ENCODE measurements around the gene INHA.
A peak's percentile ranks its signal among the peaks of the same experiment; 100 is the strongest.

INHA gene

DNA sequence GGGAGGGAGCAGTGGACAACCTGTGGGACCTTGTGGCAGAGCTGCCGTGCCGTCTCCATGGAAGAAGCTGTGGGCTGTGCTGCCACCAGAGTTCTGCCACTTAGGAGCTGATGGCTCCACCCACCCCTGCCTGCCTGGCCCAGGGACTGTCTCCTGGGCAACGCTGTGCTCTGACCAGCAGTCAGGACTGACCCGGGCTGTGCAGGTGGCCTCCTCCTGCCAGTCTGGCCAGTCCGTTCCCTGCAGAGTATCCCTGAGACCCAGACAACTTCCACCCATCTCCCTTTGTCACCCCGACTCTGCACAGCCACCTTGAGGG, 45.1 kb upstream of the INHA start:
- TF ChIP-seq TAF1 (IDR thresholded peaks at IDR 0.05; ENCODE audit: low read depth) (no peak), FOXM1 (IDR thresholded peaks at IDR 0.05; ENCODE audit: borderline replicate concordance, low read depth) (no peak), RAD21 (IDR thresholded peaks at IDR 0.05; ENCODE audit: low read depth) (no peak), TCF12 (IDR thresholded peaks at IDR 0.05; ENCODE audit: low read depth) (no peak), TEAD4 (IDR thresholded peaks at IDR 0.05) (no peak), REST (IDR thresholded peaks at IDR 0.05; ENCODE audit: low read depth) (no peak), YY1 (IDR thresholded peaks at IDR 0.05; ENCODE audit: low read depth) (no peak), USF1 (IDR thresholded peaks at IDR 0.05) (no peak), EGR1 (IDR thresholded peaks at IDR 0.05) (no peak), MAX (IDR thresholded peaks at IDR 0.05) (no peak), ZBTB7A (IDR thresholded peaks at IDR 0.05; ENCODE audit: low read depth) (no peak), NFIC (IDR thresholded peaks at IDR 0.05) (no peak), EP300 (IDR thresholded peaks at IDR 0.05; ENCODE audit: borderline replicate concordance) (no peak), CEBPB (IDR thresholded peaks at IDR 0.05) (no peak), CREB1 (IDR thresholded peaks at IDR 0.05; ENCODE audit: low read depth) (no peak)

DNA sequence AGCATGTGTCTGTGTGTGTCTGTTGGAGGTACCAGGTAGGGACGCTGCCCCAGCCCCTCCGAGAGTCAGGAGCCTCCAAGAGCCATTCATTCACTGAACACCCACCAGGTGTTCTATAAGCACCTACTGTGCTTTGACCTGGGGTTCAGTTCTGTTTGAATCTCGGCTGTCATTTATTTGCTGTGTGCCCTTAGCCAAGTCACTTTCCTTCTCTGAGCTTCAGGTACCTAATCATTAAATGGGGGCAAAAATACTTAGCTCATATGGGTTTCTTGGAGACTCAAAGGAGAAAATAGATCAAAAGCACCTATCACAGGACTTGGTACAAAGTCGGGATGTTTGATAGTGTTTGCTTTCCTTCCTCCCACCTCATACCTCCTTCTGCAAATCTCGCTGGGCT, 44.6 kb upstream of the INHA start:
- no peak for TF ChIP-seq NFIC (IDR thresholded peaks at IDR 0.05)
- TF ChIP-seq FOXM1 (IDR thresholded peaks at IDR 0.05; ENCODE audit: borderline replicate concordance, low read depth), result no peak
- TF ChIP-seq TCF12 (IDR thresholded peaks at IDR 0.05; ENCODE audit: low read depth), result no peak

GRCh38 chr2:219530048-219530963, 41.8 kb upstream of the INHA start:
- TF ChIP-seq TAF1 (IDR thresholded peaks at IDR 0.05; ENCODE audit: low read depth) (no peak), RAD21 (IDR thresholded peaks at IDR 0.05; ENCODE audit: low read depth) (peak; percentile 100)

DNA sequence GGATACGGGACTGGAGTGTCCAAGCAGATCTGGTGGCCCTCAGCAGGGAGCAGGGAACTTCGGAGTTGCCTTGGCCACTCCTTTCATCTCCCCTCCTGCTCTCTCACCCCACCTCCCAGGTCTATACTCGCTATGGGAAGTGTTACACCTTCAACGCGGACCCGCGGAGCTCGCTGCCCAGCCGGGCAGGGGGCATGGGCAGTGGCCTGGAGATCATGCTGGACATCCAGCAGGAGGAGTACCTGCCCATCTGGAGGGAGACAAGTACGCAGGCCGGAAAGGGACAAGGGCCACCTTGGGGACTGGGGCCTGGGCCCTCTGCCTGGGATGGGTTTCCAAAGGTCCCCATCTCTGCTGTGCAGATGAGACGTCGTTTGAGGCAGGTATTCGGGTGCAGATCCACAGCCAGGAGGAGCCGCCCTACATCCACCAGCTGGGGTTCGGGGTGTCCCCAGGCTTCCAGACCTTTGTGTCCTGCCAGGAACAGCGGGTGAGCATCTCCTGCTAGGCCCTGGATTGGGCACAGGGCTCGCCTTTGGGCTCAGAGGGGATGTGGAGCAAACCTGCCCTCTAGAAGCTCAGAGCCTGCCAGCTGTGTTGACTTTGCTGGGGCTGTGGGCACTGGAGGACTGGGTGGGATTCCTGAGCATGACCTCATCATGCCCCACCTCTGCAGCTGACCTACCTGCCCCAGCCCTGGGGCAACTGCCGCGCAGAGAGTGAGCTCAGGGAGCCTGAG, 40.3 kb upstream of the INHA start:
- TF ChIP-seq CEBPB (IDR thresholded peaks at IDR 0.05) (no peak), TAF1 (IDR thresholded peaks at IDR 0.05; ENCODE audit: low read depth) (no peak), YY1 (IDR thresholded peaks at IDR 0.05; ENCODE audit: low read depth) (no peak), EGR1 (IDR thresholded peaks at IDR 0.05) (no peak), TCF12 (IDR thresholded peaks at IDR 0.05; ENCODE audit: low read depth) (no peak), REST (IDR thresholded peaks at IDR 0.05; ENCODE audit: low read depth) (no peak), RAD21 (IDR thresholded peaks at IDR 0.05; ENCODE audit: low read depth) (no peak), TEAD4 (IDR thresholded peaks at IDR 0.05) (no peak), NFIC (IDR thresholded peaks at IDR 0.05) (no peak), USF1 (IDR thresholded peaks at IDR 0.05) (no peak), CREB1 (IDR thresholded peaks at IDR 0.05; ENCODE audit: low read depth) (no peak), ZBTB7A (IDR thresholded peaks at IDR 0.05; ENCODE audit: low read depth) (no peak)

GRCh38 chr2:219532378-219532649, 39.8 kb upstream of the INHA start:
- TF ChIP-seq CREB1 (IDR thresholded peaks at IDR 0.05; ENCODE audit: low read depth), result no peak
- no peak for TF ChIP-seq ZBTB7A (IDR thresholded peaks at IDR 0.05; ENCODE audit: low read depth)
- no peak for TF ChIP-seq FOXM1 (IDR thresholded peaks at IDR 0.05; ENCODE audit: borderline replicate concordance, low read depth)
- no peak for TF ChIP-seq TEAD4 (IDR thresholded peaks at IDR 0.05)
- no peak for TF ChIP-seq EP300 (IDR thresholded peaks at IDR 0.05; ENCODE audit: borderline replicate concordance)
- no peak for TF ChIP-seq REST (IDR thresholded peaks at IDR 0.05; ENCODE audit: low read depth)
- no peak for TF ChIP-seq USF1 (IDR thresholded peaks at IDR 0.05)
- no peak for TF ChIP-seq EGR1 (IDR thresholded peaks at IDR 0.05)
- no peak for TF ChIP-seq RAD21 (IDR thresholded peaks at IDR 0.05; ENCODE audit: low read depth)
- no peak for TF ChIP-seq YY1 (IDR thresholded peaks at IDR 0.05; ENCODE audit: low read depth)
- TF ChIP-seq TAF1 (IDR thresholded peaks at IDR 0.05; ENCODE audit: low read depth), result no peak
- no peak for TF ChIP-seq CEBPB (IDR thresholded peaks at IDR 0.05)
- TF ChIP-seq MAX (IDR thresholded peaks at IDR 0.05), result no peak

Data from Ishikawa (cell line).